NCI-H774 (cell line): ENCODE results near the gene ST7L.
A peak's percentile ranks its signal among the peaks of the same experiment; 100 is the strongest.
"Not testable (repeated sequence)": the region's sequence is repeated elsewhere in the genome, so short reads cannot be mapped to it uniquely, and the experiment has no call there.

Experiments
- DNase-seq: peaks from one replicate; lab custom pipeline; 2025; lab: John Stamatoyannopoulos, UW

The ST7L gene

GRCh38 chr1:112618721-112619517 is at the start of gene ST7L:
Gene ST7L, minus strand, starts transcription at chr1:112619141. Its CDS starts 28 bp downstream, at chr1:112619113.
- peak; percentile 57 for DNase-seq

- no peak for DNase-seq
These were observed 48.0 kb upstream of the ST7L start for GRCh38 chr1:112666946-112667345.

GRCh38 chr1:112665857-112666256 is 46.9 kb upstream of the ST7L start:
- no peak for DNase-seq

GRCh38 chr1:112651205-112651604 is 32.3 kb upstream of the ST7L start:
- no peak for DNase-seq

GRCh38 chr1:112646225-112646624 is 27.3 kb upstream of the ST7L start:
- no peak for DNase-seq

- DNase-seq: no peak
These were observed 24.1 kb upstream of the ST7L start for GRCh38 chr1:112643080-112643479.

GRCh38 chr1:112640437-112640836 is 21.5 kb upstream of the ST7L start:
- DNase-seq: not testable (repeated sequence)

GRCh38 chr1:112638110-112638428 is 19.1 kb upstream of the ST7L start:
- no peak for DNase-seq

GRCh38 chr1:112637254-112638109 is 18.5 kb upstream of the ST7L start:
- DNase-seq: no peak

GRCh38 chr1:112636597-112637253 is 17.8 kb upstream of the ST7L start:
- DNase-seq: no peak

GRCh38 chr1:112636056-112636455 is 17.1 kb upstream of the ST7L start:
- no peak for DNase-seq

- DNase-seq: no peak
These were observed 15.4 kb upstream of the ST7L start for GRCh38 chr1:112634367-112634766.

- DNase-seq: no peak
These were observed 14.7 kb upstream of the ST7L start for GRCh38 chr1:112633628-112634027.

- no peak for DNase-seq
These were observed 10.3 kb upstream of the ST7L start for GRCh38 chr1:112629256-112629655.

GRCh38 chr1:112628516-112628915 is 9.6 kb upstream of the ST7L start:
- no peak for DNase-seq

GRCh38 chr1:112626887-112627286 is 7.9 kb upstream of the ST7L start:
- no peak for DNase-seq

GRCh38 chr1:112626193-112626592 is 7.3 kb upstream of the ST7L start:
- no peak for DNase-seq

GRCh38 chr1:112625696-112626095 is 6.8 kb upstream of the ST7L start:
- DNase-seq: no peak

- not testable (repeated sequence) for DNase-seq
These were observed 5.6 kb upstream of the ST7L start for GRCh38 chr1:112624493-112624892.

- DNase-seq: no peak
These were observed 1.4 kb upstream of the ST7L start for GRCh38 chr1:112620377-112620695.

GRCh38 chr1:112619518-112620376 is 806 bp upstream of the ST7L start, which contains the start of gene CAPZA1:
Gene CAPZA1, plus strand, starts transcription at chr1:112619832. Its CDS starts 13 bp downstream, at chr1:112619845.
- peak; percentile 90 for DNase-seq
